LHCN-M2 (cell line): ENCODE measurements around the gene RFPL3. TPM values are rescaled to one million over a fixed set of nuclear protein-coding genes. Genes with fewer than 3 reads are reported as not detected.
"Not testable (repeated sequence)": the region's sequence is repeated elsewhere in the genome, so short reads cannot be mapped to it uniquely, and the experiment has no call there.

Experiments used
- DNase-seq: peaks from one replicate; pipeline ENCODE4 v3.0.0-alpha.2; 2012; ENCODE audit warnings: low read depth
- total RNA-seq: library from RNA; depleted of rRNA; stranded (reverse); fragments of >200 nt; gene quantifications from 2 replicates; pipeline ENCODE4 v1.2.3, GENCODE V29; 2014

RFPL3 gene
- total RNA-seq, 1 experiment from 2014 or later = not detected

GRCh38 chr22:32329202-32329645, 28.4 kb upstream of the RFPL3 start:
- DNase-seq = no peak

GRCh38 chr22:32331236-32331917, 26.3 kb upstream of the RFPL3 start:
- no peak for DNase-seq

DNA sequence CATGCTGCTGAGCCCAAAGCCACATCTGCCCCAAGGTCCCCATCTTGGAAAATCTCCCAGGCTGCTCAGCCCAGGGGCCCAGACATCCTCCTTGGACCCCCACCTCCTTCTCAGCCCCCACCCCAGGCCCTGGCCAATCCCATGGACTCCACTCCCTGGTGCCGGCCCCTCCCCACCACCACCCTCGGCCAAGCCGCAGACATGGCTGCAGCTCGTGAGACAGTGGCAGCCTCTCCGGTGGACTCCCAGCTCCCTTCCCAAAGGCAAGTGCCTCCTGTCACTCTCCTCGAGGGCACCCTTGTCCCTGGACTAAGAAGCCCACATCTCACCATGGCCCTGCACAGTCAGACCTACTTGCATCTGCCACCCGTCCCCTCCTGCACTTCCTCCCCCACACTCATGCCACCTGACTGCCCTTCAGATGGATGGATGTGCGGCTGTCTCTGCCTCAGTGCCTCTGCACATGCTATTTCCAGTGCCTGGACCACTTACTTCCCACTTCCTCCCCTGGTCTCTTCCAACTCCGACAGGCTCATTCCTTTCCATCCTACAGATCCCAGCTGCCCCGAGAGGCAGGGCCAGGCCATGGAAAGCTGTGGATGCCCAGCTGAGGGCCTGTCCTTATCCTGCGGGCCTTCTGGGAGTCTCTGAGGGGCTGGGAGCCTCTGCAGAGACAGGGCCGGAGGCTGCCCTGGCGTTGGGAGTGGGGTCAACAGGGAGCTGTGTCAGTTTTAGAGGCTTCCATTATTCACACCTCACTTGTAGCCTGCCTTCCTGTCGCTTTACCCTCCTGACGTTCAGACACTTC, 25.5 kb upstream of the RFPL3 start:
- DNase-seq = no peak

DNA sequence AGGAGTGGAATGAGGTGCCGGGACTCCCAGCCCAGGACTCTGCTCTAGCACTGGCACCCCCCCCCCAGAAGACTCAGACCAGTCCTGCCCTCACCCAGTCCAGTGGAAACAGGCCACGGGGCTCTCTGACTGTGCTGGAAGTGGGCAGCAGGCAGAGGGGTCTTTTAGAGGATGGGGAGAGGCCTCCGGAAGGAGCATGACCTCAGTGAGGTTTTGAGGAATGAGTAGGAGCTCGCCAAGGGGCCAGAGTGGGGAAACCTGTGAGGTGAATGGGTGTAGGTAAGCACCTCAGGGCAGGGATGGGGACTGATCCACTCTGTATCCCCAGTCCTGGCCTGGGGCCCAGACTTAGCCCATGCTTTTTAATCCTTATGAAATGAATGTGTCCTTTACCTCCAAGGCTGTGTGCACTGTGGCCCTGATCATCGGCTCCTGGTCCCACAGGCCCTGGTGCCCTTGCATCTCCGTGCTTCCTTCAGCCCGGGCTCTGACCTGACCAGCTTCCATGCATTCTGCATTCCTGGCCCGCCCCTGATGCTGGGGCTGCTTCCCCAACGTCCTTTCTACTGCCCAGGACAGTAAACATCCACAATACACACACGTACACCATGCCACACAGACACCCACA, 24.4 kb upstream of the RFPL3 start:
- no peak for DNase-seq

DNA sequence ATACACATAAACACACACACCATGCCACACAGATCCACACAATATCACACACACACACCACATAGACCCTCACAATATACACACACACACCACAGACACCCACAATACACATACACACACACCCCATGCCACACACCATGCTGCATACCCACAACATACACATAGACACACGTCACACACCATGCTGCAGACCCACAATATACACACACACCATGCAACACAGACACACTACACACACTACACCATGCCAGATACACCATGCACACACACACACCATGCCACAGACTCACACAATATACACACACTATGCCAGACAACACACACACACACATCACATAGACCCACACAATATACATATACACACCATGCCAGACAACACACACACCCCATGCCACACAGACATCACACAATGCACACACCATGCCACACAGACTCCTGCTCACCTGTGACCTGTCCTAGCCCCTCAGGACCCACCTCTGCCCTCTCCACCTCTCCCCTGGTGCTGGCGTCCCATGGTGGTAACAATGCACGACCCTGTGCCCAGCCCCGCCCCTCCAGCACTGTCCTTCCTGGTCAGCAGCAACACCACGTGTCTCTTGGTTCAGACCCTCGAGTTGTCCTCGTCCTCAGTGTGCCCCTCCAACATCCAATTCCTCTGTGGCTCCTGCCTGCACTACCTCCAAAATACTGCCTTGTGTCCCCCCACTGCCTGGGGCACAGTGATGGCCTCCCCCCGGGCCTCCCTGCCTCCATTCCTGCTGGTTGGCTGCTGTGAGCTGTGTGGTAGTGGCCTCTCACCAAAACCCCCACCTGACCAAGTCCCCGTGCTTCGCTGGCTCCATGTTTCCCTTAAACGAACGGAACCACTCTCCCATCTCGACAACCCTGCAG, 23.7 kb upstream of the RFPL3 start:
- DNase-seq = no peak

DNA sequence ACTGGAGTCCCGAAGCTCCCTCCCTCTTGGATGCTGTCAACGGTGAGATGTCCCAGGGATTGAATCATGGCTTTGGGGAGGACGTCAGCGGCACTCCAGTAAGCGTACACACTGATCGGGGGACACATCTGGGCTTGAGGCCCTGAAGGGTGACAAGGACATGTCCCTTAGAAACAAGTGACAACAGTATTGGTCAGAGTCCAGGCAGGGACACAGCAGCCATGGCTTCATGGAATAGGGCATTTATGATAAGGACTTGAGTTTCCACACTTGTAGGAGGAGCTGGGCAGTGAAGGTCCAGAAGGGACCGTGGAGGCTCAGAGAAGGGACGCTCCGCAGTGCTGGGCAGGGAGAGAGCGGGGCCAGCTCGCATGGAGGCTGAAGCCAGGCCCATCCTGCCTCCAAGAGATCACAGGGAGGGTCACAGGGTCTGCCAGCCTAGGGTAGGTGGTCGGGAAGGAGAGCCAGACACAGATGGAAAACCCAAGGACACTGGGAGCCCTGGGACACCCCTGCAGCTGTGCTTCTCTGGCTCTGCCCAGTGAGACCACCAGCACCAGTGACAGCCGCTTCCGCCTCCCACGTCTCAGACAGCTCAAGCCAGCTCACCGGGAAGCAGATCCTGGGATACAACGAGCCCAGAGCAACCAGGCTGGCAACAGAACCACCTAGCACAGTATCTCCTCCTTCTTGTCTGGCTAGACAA, 22.9 kb upstream of the RFPL3 start:
- DNase-seq = no peak

GRCh38 chr22:32335471-32335870, 22.2 kb upstream of the RFPL3 start:
- DNase-seq = no peak

DNA sequence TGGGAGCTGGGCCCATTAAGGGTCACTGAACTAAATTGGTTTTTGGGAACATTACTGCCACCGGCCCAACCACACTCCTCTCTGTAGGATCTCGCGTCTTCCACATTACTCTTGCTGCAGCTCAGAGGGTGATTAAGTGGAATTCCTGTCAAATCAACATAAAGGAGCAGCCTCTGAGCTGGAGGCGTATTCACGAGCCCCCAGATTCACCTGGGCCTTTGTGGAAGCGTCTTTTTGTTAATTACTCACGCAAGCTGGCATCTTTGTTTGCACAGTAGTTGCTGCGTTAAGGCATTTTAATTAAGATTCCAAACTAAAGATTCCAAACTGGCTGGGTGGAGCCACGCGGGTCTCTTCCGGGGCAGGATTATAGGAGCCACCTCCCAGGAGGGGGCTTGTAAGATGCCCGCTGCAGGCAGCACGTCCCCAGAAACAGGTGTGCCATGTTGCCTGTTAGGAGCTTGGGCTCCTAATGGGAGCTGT, 21.5 kb upstream of the RFPL3 start:
- no peak for DNase-seq

- DNase-seq = no peak
Measured at GRCh38 chr22:32336771-32337424, 20.8 kb upstream of the RFPL3 start.

DNA sequence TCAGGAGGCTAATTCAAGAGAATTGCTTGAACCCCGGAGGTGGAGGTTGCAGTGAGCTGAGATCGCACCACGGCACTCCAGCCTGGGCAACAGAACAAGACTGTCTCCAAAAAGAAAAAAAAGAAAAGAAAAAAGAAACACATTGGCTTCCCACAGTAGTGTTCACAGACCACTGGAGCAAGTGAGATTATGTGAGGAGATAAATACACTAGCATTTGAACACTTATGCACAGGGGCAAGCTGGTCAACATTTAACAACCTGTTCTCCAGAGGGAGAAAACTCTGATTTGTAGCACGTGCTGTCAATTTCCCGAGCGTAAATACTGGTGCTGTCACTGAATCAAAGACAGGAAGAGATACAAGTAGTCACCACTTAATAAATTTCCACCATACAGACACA, 20.2 kb upstream of the RFPL3 start:
- DNase-seq = not testable (repeated sequence)

GRCh38 chr22:32338757-32339156, 18.9 kb upstream of the RFPL3 start:
- DNase-seq = no peak

DNA sequence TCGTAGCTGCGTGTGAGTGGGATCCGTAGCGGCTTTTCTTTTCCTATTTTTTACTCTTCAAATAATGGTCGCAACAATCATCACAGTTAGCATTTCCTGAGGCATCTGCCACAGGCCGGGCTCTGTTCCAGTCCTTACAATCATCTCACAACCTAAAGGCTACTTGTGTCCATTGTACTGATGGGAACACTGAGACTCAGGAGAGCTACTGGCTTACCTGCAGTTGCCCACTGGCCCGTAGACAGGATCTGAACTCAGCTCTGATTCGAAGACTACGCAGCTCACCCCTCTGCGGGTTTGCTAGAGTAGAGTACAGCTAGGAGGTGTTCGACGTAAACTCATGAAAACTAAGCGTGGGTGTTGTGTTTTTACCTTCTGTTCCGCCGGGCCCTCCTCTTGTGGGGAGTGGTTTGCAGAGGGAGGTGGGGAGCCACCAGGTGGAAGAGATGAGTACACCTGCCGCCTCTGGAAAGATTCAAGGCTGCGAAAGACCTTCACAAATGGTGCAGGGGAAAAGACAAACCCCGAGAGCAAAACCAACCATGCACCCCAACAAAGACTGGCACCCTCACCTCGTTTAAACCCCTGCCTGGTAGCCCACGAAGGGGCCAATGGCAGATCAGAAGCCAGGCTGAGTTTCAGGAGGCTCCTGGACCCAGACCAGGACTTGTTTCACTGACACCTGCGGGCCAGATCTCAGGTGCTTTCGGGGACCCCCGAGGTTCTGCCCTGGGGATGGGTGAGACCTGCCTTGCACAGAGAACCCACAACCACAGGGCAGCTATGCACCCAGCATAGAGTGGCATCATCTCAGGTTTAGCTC, 18.3 kb upstream of the RFPL3 start:
- no peak for DNase-seq

DNA sequence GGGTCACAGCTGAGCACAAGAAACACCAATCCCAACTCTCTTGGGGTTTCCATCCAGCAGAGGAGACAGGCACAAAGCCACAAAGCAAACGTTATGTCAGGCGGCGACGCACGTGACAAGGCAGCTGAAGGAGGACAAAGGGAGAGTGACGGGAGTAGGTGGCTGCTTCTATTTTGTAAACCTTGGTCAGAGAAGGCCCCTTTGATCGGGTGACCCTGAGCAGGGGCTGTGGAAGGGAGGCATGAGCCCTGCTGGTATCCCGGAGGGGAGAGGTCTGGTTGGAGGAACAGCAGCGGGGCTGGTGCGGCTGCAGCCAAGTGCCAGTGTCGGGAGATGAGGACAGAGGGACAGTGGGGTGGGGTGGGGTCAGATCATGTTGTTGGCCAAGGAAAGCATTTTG, 17.3 kb upstream of the RFPL3 start:
- no peak for DNase-seq

DNA sequence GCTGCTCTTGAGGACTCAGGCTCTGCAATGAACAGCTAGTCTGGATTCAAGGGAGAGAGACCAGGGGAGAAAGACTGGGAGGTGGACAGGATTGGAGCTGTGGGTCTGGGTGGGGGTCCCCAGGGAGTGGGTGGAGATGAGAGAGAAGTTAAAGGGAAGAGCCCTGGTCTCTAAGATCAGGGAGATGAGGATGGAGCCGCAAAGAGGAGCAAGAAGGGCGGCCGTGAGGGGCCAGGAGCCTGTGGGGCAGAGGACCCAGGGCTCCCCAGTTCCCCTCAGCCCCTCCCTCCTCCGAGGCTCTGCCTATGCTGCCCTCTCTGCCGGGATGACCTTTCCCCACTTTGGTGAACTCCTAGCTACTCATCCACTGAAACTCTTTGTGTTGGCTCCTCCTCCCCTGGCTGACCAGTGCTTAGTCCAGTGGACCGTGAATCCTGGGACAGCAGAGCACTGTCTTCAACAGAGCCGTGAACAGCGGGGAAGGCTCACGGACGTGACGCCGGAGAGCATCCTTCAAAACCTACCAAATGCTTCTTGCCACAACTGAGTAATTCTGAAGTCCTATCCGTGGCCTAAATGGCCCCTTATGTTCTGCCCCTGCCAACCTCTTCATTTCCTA, 16.4 kb upstream of the RFPL3 start:
- DNase-seq = no peak

- no peak for DNase-seq
Measured at GRCh38 chr22:32342977-32343376, 14.7 kb upstream of the RFPL3 start.

DNA sequence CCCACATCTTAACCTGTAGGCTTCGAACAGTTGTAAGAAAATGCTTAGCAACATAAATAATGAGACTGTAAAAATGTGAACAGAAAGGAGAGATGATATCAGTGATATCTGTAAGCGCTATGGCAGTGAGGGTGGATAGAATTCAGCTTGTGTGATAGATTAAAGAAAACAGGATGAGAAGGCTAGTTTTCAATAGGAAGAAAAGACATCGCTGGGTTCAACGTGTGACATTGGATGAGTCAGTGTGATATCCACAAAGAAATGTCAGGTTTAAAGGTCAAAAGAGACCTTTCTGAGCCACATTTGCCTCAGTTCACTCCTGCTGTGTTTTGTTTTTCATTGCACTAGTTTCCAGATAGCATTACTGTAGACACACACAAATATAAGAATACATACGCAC, 13.7 kb upstream of the RFPL3 start:
- no peak for DNase-seq

GRCh38 chr22:32348031-32348611, 9.5 kb upstream of the RFPL3 start:
- no peak for DNase-seq

DNA sequence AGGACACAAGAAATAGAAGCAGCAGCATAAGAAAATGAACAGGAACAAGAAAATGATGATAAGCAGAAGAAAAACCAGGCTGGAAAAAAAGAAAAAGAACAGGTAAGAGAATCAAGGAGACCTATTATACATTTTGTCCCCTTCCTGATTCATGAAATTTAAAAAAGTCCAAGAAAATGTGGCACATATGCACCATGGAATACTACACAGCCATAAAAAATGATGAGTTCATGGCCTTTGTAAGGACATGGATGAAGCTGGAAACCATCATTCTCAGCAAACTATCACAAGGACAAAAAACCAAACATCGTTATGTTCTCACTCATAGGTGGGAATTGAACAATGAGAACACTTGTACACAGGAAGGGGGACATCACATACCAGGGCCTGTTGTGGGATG, 5.8 kb upstream of the RFPL3 start:
- not testable (repeated sequence) for DNase-seq

DNA sequence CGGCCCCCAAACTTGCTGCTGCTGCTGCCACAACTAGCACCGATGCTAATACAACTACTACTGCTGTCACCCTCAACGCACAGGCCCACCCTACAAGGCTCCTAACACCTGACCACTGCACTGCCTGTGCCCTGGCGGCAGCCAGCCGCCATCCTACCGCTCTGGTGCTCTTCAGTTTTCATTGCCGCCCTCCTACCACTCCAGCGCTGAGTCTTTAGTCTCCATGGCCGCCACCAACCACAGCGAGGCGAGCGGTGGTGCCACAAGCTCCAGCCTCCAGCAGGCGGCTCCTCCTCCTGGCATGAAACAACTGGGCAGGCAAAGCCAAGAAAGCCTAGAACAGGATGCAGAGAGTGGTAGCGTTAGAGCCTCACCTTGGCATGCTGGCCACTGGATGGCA, 5.0 kb upstream of the RFPL3 start:
- DNase-seq = no peak
